IPS DF 6.9 (cell line): ENCODE measurements around the gene TDG.

ENCODE experiments used
- DNase-seq: peaks from one replicate; pipeline ENCODE4 v3.0.0-alpha.2; 2013; ENCODE audit warnings: low read depth, low spot score
- H3K27ac ChIP-seq: one replicate; pipeline ENCODE4 v1.5.1; 2013; ENCODE audit warnings: low read length, control low read depth
- H3K27me3 ChIP-seq: 2 replicates; pipeline ENCODE4 v1.6.1; 2013; ENCODE audit warnings: mild to moderate bottlenecking, low read length; ENCODE audit not compliant: control insufficient read depth, insufficient read depth
- H3K36me3 ChIP-seq: 2 replicates; pipeline ENCODE4 v1.6.1; 2013; ENCODE audit warnings: low read length; ENCODE audit not compliant: control insufficient read depth, insufficient read depth
- H3K4me1 ChIP-seq: 2 replicates; pipeline ENCODE4 v1.6.1; 2013; ENCODE audit warnings: low read length; ENCODE audit not compliant: control insufficient read depth, insufficient read depth
- H3K4me3 ChIP-seq: 2 replicates; pipeline ENCODE4 v1.5.1; 2013; ENCODE audit warnings: mild to moderate bottlenecking, low read length
- H3K9me3 ChIP-seq: 2 replicates; pipeline ENCODE4 v1.6.1; 2013; ENCODE audit warnings: low read length, inconsistent platforms; ENCODE audit not compliant: control insufficient read depth, insufficient read depth
- WGBS: extraction: QIAGEN DNeasy Blood & Tissue Kit; methylation state at CpG from one replicate; pipeline ENCODE4 v1.1.7; 2013; ENCODE audit warnings: mixed read lengths, missing lambda C conversion rate; ENCODE audit not compliant: insufficient read length, insufficient coverage; 5-methylcytosine and 5-hydroxymethylcytosine counted together

The TDG gene

GRCh38 chr12:103960616-103961227 lies 5.0 kb upstream of the TDG start:
- no peaks in the 10 kb centered on the region for H3K36me3 ChIP-seq
- no peak overlapping the region for H3K4me3 ChIP-seq
- H3K9me3 ChIP-seq = no peaks in the 10 kb centered on the region
- WGBS = no CpG with 5 or more reads among the region's 7 CpGs
- no peak for DNase-seq
- no peak overlapping the region for H3K27ac ChIP-seq
- no peaks in the 10 kb centered on the region for H3K27me3 ChIP-seq
- no peaks in the 10 kb centered on the region for H3K4me1 ChIP-seq

GRCh38 chr12:103962493-103962892 lies 3.2 kb upstream of the TDG start:
- no CpG with 5 or more reads among the region's 1 CpG for WGBS
- H3K9me3 ChIP-seq = no peaks in the 10 kb centered on the region
- H3K27me3 ChIP-seq = no peaks in the 10 kb centered on the region
- no peak overlapping the region for H3K4me3 ChIP-seq
- H3K4me1 ChIP-seq = no peaks in the 10 kb centered on the region
- no peaks in the 10 kb centered on the region for H3K36me3 ChIP-seq
- H3K27ac ChIP-seq = no peak overlapping the region
- no peak for DNase-seq

- Histone ChIP-seq H3K9me3 (no peaks in the 10 kb centered on the region), H3K4me3 (peak overlapping the region; percentile 78; the same call in 1 of the 2 replicates), H3K27ac (no peak overlapping the region), H3K27me3 (no peaks in the 10 kb centered on the region), H3K36me3 (no peaks in the 10 kb centered on the region), H3K4me1 (no peaks in the 10 kb centered on the region)
- DNase-seq = no peak
- no CpG with 5 or more reads among the region's 3 CpGs for WGBS
Measured at GRCh38 chr12:103964805-103965204, 867 bp upstream of the TDG start.

- no CpG with 5 or more reads among the region's 11 CpGs for WGBS
- H3K36me3 ChIP-seq = no peaks in the 10 kb centered on the region; the same call in 1 of the 2 replicates
- no peaks in the 10 kb centered on the region for H3K4me1 ChIP-seq
- no peak overlapping the region for H3K27ac ChIP-seq
- no peaks in the 10 kb centered on the region; the same call in 1 of the 2 replicates for H3K27me3 ChIP-seq
- H3K4me3 ChIP-seq = peak overlapping the region; percentile 78; the same call in 1 of the 2 replicates
- DNase-seq = no peak
- no peaks in the 10 kb centered on the region for H3K9me3 ChIP-seq
Measured at GRCh38 chr12:103965255-103965589, 450 bp upstream of the TDG start.

GRCh38 chr12:103966736-103967135 lies 1.1 kb downstream of the TDG start:
- no peaks in the 10 kb centered on the region; the same call in 1 of the 2 replicates for H3K36me3 ChIP-seq
- H3K27ac ChIP-seq = no peak overlapping the region
- no peak for DNase-seq
- H3K9me3 ChIP-seq = no peaks in the 10 kb centered on the region
- peak overlapping the region; percentile 78; the same call in 1 of the 2 replicates for H3K4me3 ChIP-seq
- WGBS = no CpG with 5 or more reads among the region's 1 CpG
- H3K27me3 ChIP-seq = no peaks in the 10 kb centered on the region; the same call in 1 of the 2 replicates
- H3K4me1 ChIP-seq = no peaks in the 10 kb centered on the region

- WGBS = no CpG with 5 or more reads among the region's 2 CpGs
- H3K4me1 ChIP-seq = no peaks in the 10 kb centered on the region
- H3K4me3 ChIP-seq = no peak overlapping the region
- H3K27me3 ChIP-seq = no peaks in the 10 kb centered on the region; the same call in 1 of the 2 replicates
- H3K27ac ChIP-seq = no peak overlapping the region
- no peaks in the 10 kb centered on the region; the same call in 1 of the 2 replicates for H3K36me3 ChIP-seq
- no peak for DNase-seq
- no peaks in the 10 kb centered on the region for H3K9me3 ChIP-seq
Measured at GRCh38 chr12:103969391-103969790, 3.7 kb downstream of the TDG start.

- H3K27ac ChIP-seq = no peak overlapping the region
- DNase-seq = no peak
- WGBS = no CpG with 5 or more reads among the region's 2 CpGs
- no peaks in the 10 kb centered on the region; the same call in 1 of the 2 replicates for H3K27me3 ChIP-seq
- no peaks in the 10 kb centered on the region for H3K9me3 ChIP-seq
- peaks cover 6% of the 10 kb centered on the region for H3K36me3 ChIP-seq
- no peak overlapping the region for H3K4me3 ChIP-seq
- no peaks in the 10 kb centered on the region for H3K4me1 ChIP-seq
Measured at GRCh38 chr12:103973909-103974308, 8.2 kb downstream of the TDG start.

GRCh38 chr12:103975368-103975767 lies 9.7 kb downstream of the TDG start:
- no CpG with 5 or more reads among the region's 2 CpGs for WGBS
- Histone ChIP-seq H3K4me3 (no peak overlapping the region), H3K4me1 (no peaks in the 10 kb centered on the region), H3K27me3 (no peaks in the 10 kb centered on the region), H3K36me3 (peaks cover 8% of the 10 kb centered on the region), H3K27ac (no peak overlapping the region), H3K9me3 (no peaks in the 10 kb centered on the region)
- no peak for DNase-seq

- no peak for DNase-seq
- WGBS = no CpG with 5 or more reads among the region's 4 CpGs
- H3K4me1 ChIP-seq = no peaks in the 10 kb centered on the region
- H3K9me3 ChIP-seq = no peaks in the 10 kb centered on the region
- no peak overlapping the region for H3K4me3 ChIP-seq
- H3K36me3 ChIP-seq = peaks cover 9% of the 10 kb centered on the region
- H3K27ac ChIP-seq = no peak overlapping the region
- H3K27me3 ChIP-seq = no peaks in the 10 kb centered on the region
Measured at GRCh38 chr12:103978384-103978982, 12.8 kb downstream of the TDG start.

- Histone ChIP-seq H3K27me3 (no peaks in the 10 kb centered on the region), H3K27ac (no peak overlapping the region), H3K36me3 (no peaks in the 10 kb centered on the region; the same call in 1 of the 2 replicates), H3K4me3 (no peak overlapping the region), H3K4me1 (no peaks in the 10 kb centered on the region), H3K9me3 (no peaks in the 10 kb centered on the region)
- no CpG with 5 or more reads among the region's 2 CpGs for WGBS
- peak; percentile 16 for DNase-seq
Measured at GRCh38 chr12:103986829-103987228, 21.2 kb downstream of the TDG start.

GRCh38 chr12:103994235-103994634 lies 28.6 kb downstream of the TDG start:
- Histone ChIP-seq H3K9me3 (no peaks in the 10 kb centered on the region), H3K27ac (no peak overlapping the region), H3K27me3 (no peaks in the 10 kb centered on the region), H3K36me3 (no peaks in the 10 kb centered on the region), H3K4me3 (no peak overlapping the region), H3K4me1 (no peaks in the 10 kb centered on the region)
- no peak for DNase-seq
- WGBS = no CpG with 5 or more reads among the region's 4 CpGs
